HG02973 (cell line): ENCODE results near the gene SLC26A11.

Source experiments
- ATAC-seq: cut with Tn5 transposase; IDR thresholded peaks from one replicate; pipeline ENCODE4 v1.9.1; 2021; ENCODE audit warnings: moderate library complexity; ENCODE audit not compliant: unreplicated experiment

SLC26A11 gene

DNA sequence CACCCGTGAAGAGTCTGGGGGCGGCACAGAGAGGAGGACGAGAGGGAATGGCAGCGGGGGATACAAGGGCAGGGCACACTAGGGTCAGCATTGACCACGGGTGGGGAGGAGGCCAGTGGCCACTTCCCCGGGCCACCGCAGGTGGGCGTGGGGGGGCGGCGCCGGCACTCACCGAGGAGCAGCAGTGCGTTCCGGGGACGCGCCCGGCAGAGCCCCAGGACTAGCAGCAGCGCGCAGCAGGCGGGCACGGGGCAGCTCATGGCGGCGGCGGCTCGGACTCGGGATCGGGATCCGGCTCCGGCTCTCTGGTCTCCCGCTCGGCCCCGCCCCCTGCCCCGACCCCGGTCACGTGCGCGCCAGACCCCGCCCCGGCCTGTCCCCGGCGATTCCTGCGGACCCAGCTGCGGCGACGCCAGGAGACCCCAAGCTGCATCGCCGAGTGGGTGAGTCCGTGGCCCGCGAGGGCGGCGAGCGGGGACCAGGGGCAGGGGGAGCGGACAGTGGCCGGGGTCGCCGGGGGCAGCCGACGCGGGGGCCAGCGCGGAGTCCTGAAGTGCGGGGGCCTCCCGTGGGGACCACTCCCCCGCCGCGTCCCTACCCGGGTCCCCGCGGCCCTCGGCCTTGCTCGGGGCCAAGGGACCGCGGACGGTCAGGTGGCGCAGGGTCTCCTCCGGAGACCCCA is at the start of gene SLC26A11, which contains the start of gene SGSH:
TSS of gene SLC26A11 (plus strand) at position 374 of the 682 bp plus-strand sequence. CDS start 1,134 bp downstream, outside the sequence.
TSS of gene SGSH (minus strand) at position 280 of the 682 bp plus-strand sequence. CDS start at position 260, 20 bp downstream.
- no peak for ATAC-seq

DNA sequence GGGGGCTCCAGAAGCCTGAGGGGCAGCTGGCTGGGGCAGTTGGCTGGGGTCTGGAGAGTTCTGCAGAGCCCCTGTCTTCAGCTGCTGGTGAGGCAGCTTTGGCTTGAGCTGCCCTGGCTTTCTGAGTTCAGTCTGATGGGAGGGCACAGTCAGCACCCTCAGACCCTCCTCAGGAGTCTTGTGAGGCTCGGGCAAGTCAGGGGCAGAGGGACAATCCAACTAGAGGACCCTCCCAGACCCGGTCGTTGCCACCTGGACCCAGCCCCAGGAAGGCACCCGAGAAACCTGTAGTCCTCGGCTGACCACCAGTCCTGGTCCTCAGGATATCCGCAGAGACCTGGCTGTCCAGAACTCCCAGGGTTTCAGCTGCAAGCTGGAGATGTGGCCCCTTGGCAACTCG is 48.5 kb upstream of the SLC26A11 start:
- no peak for ATAC-seq

DNA sequence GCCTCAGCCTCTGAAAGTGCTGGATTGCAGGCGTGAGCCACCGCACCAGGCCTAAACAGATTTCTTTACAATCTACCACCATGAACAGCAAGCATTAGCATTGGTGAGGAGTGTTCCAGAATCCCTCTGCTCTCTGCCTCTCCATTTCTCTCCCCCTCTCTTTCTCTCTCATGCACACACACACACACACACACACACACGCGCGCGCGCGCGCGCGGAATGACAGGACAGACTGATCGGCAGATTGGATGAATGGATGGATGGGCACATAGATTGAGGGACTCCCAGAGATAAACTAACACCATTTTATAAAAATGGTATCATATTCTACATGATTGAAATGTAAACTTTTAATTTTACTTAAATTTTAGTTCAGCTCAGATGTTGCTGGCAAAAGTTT is 47.1 kb upstream of the SLC26A11 start:
- ATAC-seq, result no peak

DNA sequence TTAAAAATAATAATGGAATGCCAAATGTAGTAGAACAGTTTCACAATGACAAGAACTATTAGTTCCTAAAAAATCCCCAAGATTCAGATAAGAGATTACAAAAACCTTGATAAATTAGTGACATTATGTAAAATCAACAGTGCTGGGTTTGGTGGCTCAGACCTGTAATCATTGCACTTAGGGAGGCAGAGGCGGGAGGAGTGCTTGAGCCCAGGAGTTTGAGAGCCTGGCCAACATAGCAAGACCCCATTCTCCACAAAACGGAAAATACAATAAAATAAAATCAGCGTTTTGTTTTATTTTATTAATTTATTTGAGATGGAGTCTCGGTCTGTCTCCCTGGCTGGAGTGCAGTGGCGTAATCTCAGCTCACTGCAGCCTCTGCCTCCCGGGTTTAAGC is 46.3 kb upstream of the SLC26A11 start:
- no peak for ATAC-seq

DNA sequence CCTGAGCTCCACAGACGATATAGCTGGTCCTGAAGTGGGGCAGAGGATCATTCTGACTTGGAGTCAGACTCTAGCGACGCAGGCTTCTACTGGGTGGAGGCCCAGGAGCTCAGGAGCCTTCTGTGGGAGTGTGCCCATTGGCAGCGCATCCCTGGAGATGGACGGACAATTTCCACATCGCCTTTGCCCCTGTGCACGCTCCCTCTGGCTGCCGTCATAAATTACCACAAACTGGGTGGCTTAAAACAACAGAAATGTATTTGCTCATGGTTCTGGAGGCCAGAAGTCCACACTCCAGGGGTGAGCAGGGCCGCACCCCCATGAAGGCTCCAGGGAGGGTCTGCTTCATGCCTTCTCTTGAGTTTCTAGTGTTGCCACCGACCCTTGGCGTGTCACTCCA is 43.5 kb upstream of the SLC26A11 start:
- no peak for ATAC-seq

DNA sequence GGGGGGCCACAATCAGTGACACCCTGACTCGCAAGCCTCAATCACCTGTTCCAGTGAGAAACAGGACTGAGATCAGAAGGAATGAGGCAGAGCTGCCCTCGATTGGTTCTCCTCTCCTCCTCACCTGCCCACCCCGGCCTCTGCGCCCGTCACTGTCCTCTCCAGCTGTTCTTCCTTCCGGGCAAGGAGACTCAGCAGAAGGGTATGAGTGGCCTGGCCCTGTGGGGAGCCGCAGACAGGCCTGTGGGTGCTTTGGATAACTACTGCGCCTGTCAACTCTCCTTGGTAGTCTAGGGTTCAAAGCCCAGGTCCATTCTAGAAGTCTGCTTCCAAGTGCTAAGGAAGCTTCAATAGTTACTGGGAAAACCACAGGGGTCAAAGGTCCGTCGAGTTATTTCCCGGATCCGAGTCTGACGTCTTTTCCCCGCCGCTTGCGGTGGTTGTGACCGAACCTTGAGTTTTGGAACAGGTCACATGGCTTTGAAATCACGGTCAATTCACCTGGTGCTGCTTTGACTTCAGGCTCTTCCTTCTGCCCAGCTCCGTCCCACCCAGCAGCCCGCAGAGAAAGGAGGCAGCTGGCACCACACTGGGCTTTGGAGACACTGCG is 42.1 kb upstream of the SLC26A11 start:
- ATAC-seq, result no peak

DNA sequence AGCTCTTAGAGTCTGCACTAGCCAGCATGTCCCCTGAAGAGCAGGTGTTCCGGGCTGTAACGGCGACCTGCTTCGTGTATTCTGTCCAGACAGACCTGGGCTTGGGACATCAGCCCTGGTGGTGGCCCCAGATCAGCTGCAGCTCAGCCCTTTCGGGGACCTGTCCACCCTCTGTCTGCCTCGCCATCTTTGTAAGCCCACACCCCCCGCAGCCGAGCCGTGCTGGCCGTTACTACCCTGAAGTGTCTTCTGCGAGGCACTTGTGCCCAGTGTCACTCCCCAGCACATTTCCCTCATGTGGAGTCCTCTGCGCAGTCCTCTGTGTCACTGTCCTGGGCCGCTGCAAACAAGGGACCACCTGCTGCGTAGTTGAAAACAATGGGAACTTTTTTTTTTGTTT is 40.0 kb upstream of the SLC26A11 start:
- no peak for ATAC-seq

DNA sequence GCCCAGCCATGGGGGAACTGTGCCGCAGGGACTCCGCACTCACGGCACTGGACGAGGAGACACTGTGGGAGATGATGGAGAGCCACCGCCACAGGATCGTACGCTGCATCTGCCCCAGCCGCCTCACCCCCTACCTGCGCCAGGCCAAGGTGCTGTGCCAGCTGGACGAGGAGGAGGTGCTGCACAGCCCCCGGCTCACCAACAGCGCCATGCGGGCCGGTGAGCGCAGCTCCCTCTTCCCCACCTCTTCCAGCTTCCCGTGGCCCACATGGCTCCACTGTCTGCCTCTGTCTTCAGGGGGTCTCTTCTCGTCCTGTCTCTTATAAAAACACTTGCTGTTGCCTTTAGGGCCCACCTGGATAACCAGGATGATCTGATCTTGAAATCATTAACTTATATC is 38.8 kb upstream of the SLC26A11 start:
- no peak for ATAC-seq

DNA sequence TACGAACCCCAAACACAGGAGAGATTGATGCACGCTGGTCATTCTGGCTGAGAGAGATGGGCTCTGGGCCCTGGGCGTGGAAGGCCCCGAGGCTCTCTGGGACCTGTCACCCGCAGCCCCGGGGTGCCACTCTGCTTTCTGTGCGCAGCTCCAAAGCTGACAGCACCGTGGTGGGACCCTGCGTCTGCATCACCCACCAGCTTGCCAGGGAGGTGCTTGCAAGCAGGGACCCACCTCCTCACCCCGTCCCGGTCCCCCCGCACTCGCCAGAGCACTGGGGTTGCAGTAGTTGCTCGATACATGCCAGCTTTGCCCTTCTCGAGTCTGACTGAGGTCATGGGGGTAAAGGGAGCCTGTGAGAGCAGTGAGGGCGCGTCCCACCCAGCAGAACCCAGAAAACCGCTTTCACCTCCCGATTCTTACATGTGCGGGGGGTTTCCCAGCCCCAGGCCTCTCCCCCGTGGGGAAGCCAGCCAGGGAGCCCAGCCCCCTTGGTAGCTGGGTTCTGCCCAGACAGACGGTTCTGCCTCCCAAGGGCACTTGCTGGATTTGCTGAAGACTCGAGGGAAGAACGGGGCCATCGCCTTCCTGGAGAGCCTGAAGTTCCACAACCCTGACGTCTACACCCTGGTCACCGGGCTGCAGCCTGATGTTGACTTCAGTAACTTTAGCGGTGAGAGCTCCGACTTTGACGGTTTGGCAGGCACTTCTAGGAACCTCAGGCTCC is 37.9 kb upstream of the SLC26A11 start:
- ATAC-seq, result no peak

DNA sequence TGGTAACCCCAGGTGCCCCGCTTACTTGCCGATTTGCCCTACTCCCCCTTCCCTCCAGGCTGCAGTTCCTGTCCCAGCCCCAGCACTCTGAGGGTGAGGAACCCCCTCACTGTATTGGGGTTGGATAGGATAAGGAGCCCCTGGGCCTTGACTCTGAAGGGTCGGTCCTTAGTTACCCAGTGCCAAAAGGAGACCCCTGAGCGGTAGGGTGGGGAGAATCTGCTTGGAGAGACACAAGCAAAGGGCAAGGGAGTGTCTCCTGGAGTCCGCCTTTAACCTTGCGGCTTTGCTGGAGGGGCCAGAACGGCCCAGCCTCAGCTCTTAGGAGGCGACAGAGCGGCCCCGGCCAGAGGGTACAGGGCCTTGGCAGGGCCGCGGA is 37.4 kb upstream of the SLC26A11 start:
- no peak for ATAC-seq

DNA sequence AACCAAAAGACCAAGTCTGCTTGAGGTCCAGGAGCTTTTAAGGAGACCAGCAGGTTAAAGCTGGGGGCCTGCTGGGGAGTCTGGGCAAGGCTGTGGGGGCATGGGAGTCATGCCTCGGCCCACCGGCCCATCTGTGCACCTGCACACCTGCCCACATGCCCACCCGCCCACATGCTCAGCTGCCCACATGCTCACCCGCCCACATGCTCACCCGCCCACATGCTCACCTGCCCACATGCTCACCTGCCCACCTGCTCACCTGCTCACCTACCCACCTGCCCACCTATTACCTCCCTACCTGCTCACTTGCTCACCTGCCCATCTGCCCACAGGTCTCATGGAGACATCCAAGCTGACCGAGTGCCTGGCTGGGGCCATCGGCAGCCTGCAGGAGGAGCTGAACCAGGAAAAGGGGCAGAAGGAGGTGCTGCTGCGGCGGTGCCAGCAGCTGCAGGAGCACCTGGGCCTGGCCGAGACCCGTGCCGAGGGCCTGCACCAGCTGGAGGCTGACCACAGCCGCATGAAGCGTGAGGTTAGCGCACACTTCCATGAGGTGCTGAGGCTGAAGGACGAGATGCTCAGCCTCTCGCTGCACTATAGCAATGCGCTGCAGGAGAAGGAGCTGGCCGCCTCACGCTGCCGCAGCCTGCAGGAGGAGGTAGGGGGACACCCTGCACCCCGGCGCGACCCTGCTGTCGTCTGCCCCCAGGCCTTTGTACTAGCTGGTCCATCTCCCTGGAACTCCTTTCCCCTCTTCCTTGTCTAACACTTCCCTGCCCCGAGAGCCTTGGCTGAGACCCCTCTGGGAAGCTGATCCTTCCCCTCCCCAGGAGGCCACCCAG is 36.4 kb upstream of the SLC26A11 start:
- no peak for ATAC-seq

DNA sequence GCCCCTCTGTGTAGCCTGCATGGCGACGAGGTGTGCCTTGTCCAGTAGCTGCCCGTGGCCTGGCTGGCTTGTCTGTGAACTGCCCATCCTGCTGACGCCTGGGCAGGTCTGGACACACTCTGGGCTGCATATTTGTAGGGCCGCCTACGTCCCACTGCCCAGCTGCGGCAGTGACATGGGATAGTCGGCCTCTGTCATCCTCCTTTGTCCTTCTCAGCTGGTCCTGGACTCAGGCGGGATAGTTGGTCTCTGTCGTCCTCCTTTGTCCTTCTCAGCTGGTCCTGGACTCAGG is 35.9 kb upstream of the SLC26A11 start:
- no peak for ATAC-seq

DNA sequence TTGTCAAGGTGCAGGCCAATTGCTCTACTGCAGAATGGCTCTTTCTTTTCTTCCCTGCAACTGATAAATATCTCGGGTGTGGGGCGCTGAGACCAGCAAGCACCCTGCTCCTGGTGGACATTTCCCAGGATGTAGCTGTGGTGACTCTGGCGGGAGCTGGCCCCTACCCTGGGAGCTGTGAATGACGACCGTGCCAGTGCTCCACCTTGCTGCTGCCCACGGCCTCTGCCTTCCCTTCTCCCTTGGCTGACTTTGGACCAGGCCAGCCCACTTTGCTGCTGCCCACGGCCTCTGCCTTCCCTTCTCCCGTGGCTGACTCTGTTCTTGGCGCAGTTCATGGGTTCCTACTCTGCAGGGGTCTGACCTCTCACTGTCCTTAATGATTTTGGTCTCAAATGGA is 34.3 kb upstream of the SLC26A11 start:
- ATAC-seq, result no peak

DNA sequence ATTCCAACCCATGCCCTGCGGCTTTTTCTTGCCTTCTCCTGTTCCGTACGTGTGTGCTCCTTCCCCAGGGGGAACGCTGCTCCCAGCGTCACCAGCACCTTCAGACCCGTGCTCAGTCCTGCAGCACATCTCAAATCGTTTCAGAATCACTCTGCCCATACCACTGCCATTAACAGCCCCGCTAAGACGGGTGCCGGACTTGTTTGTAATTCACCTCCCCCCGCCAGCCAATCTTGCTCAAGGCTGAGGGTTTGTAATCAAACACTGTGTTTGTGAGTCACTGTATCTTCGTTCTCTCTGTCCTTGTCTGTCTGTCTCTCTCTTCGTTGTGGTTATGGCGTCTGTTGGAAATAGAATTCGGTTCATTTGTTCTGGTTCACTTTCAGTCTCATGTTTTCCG is 33.1 kb upstream of the SLC26A11 start:
- no peak for ATAC-seq

DNA sequence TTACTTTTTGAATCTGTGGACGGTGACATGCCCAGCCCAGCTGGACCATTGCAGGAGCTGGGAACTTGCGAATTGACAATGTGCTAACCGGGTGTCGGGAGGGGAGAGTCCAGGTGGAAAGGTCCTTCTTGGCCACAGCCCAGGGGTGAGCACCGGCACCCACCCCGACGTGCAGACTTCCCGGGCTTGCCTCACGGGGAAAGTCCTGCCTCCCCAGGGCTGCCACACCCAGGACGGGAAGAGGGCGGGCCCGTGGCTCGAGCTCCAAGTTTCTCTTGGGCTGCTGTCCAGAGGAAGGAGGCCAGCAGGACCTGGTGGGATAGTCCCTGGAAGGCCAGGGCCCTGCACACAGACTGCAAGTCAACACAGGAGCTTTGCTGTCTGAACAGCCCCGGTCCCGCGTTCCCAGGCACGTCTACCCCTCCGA is 32.7 kb upstream of the SLC26A11 start:
- ATAC-seq, result no peak

DNA sequence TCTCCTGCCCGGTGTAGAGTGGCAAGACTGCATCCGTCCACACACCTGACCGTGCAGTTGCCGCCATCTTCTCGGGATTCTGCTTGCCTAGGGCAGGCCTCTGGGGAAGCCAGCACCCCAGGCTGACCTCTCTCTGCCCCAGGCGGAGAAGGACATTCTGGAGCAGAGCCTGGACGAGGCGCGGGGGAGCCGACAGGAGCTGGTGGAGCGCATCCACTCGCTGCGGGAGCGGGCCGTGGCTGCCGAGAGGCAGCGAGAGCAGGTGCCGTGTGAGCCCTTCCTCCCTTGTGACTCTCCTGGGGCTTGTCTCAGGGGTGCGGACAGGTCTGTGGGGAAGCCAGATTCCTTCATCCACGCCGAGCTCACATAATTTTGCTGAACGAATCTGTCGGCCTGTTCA is 30.6 kb upstream of the SLC26A11 start:
- no peak for ATAC-seq

DNA sequence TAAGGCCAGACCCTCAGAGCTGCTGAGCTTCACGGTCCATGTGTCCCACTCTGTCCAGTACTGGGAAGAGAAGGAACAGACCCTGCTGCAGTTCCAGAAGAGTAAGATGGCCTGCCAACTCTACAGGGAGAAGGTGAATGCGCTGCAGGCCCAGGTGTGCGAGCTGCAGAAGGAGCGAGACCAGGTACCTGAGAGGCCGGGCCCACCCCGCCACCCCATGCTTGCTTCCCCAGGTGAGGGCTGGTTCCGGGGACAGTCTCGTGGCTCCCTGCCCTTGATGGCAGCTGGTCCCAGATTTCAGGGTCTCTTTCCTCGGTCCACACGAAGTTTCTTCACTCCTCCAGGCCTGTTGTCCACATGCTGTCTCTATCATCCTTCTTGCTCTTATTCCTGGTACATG is 29.5 kb upstream of the SLC26A11 start:
- ATAC-seq, result no peak

DNA sequence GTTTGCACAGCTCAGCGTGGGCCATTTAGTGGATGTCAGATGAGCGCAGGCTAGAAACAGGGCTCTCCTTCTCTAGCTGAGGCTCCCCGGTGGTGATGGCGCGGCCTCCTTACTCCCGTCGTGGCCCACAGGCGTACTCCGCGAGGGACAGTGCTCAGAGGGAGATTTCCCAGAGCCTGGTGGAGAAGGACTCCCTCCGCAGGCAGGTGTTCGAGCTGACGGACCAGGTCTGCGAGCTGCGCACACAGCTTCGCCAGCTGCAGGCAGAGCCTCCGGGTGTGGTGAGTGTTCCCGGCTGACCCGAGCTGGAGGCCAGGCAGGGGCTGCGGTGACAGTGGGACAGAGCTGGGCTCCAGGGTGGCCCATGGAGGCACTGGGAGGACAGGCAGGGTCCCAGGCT is 29.0 kb upstream of the SLC26A11 start:
- ATAC-seq, result no peak

DNA sequence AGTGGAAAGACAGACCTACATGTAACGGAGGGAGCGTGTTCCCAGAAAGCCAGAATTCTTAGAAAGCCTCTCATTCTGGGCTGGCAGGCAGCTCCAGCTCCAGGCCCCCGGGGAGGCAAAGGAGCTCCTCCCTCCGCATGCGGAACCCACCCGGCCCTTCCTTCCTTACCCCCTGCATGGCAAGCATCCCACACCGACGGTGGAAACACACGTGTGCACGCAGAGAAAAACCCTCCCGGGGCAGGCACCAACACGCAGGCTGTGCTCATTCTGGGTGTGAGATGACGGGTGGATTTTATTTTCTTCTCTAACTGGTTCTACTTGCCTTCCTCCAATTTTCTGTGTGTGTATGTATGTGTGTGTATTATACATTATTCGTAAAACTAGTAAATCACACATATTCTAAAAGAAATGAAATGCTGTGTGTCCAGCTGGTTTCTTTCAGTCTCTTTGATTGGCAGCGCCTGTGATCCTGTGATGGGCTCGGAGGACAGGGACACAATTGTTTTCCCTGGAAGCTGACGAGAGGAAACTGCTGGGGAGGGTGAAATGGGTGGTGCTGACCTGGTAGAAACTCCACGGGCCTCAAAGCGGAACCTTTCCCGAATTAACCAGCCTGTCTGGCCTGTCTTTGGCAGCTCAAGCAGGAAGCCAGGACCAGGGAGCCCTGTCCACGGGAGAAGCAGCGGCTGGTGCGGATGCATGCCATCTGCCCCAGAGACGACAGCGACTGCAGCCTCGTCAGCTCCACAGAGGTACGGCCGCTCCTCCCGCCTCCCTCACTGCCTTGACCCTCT is 28.2 kb upstream of the SLC26A11 start:
- no peak for ATAC-seq

DNA sequence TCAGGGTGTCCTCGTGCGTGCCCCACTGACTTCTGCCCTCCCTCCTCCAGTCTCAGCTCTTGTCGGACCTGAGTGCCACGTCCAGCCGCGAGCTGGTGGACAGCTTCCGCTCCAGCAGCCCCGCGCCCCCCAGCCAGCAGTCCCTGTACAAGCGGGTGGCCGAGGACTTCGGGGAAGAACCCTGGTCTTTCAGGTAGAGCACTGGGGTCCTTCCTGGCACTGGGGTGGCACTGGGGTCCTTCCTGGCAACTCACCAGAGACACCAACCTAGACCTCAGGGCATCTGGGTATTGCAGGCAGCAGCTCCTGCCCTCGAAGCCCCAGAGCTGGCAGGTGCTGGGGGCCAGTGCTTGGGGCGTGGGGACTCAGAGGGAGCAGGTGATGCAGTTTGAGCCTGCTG is 25.1 kb upstream of the SLC26A11 start:
- ATAC-seq, result no peak
